ENCODE measurements around the gene GABARAP. TPM values are rescaled to one million over a fixed set of nuclear protein-coding genes. Genes with fewer than 3 reads are reported as not detected.
A peak's percentile ranks its signal among the peaks of the same experiment; 100 is the strongest.

Gene GABARAP
- 100 to 1,000 TPM; 256 to 279 TPM for total RNA-seq

- Mint-ChIP-seq H3K27ac (peak within 1 kb of the TSS; percentile 93), H3K27me3 (no peaks in the 10 kb centered on the region), H3K9me3 (no peaks in the 10 kb centered on the region), H3K36me3 (ENCODE audit: low read depth) (peaks cover 54% of the 10 kb centered on the region), H3K4me1 (peaks cover 48% of the 10 kb centered on the region), H3K4me3 (peak within 1 kb of the TSS; percentile 87)
- DNase-seq: peak; percentile 93
- ChIA-PET POLR2A (interaction anchor here (1.0 kb wide), 1 partner anchor 21 kb away, joined by 3 read pairs; no protein-coding TSS in a partner anchor), CTCF (interaction anchor here (0.5 to 3.3 kb wide), 7 partner anchors 9 to 1872 kb away, joined by 3 to 20 read pairs (median 5); partner anchors contain the start of genes ACADVL, CTDNEP1, DLG4 and ELP5)
Observed at GRCh38 chr17:7241783-7242716, at the start of gene GABARAP. Gene GABARAP (minus strand): TSS chr17:7242449. CDS start chr17:7242330, 119 bp downstream.

GRCh38 chr17:7290685-7291084 is 48.4 kb upstream of the GABARAP start:
- Mint-ChIP-seq H3K9me3 (no peaks in the 10 kb centered on the region), H3K4me3 (no peak overlapping the region), H3K27me3 (peaks cover 59% of the 10 kb centered on the region), H3K36me3 (ENCODE audit: low read depth) (no peaks in the 10 kb centered on the region), H3K27ac (no peak overlapping the region), H3K4me1 (peaks cover 15% of the 10 kb centered on the region)
- ChIA-PET CTCF (interaction anchor here (1.0 to 2.1 kb wide), 3 partner anchors 14 to 70 kb away, joined by 3 to 11 read pairs (median 3); no protein-coding TSS in a partner anchor), POLR2A (no interaction called here)
- DNase-seq: no peak

GRCh38 chr17:7290166-7290565 is 47.9 kb upstream of the GABARAP start:
- POLR2A ChIA-PET: no interaction called here
- Mint-ChIP-seq H3K36me3 (ENCODE audit: low read depth) (no peaks in the 10 kb centered on the region), H3K27me3 (peaks cover 60% of the 10 kb centered on the region), H3K4me1 (peaks cover 11% of the 10 kb centered on the region), H3K9me3 (no peaks in the 10 kb centered on the region), H3K4me3 (no peak overlapping the region), H3K27ac (no peak overlapping the region)
- no peak for DNase-seq
- CTCF ChIA-PET: interaction anchor here (1.4 kb wide), 1 partner anchor 70 kb away, joined by 3 read pairs; no protein-coding TSS in a partner anchor

- CTCF ChIA-PET: interaction anchor here (1.4 kb wide), 1 partner anchor 69 kb away, joined by 3 read pairs; no protein-coding TSS in a partner anchor
Observed at GRCh38 chr17:7289256-7290032, 47.2 kb upstream of the GABARAP start.

GRCh38 chr17:7285679-7286078 is 43.4 kb upstream of the GABARAP start:
- Mint-ChIP-seq H3K36me3 (ENCODE audit: low read depth) (no peaks in the 10 kb centered on the region), H3K4me3 (no peak overlapping the region), H3K4me1 (peaks cover 11% of the 10 kb centered on the region), H3K27ac (no peak overlapping the region), H3K9me3 (no peaks in the 10 kb centered on the region), H3K27me3 (peaks cover 48% of the 10 kb centered on the region)
- CTCF ChIA-PET: interaction anchor here (0.7 to 3.4 kb wide), 5 partner anchors 11 to 49 kb away, joined by 3 to 26 read pairs (median 4); no protein-coding TSS in a partner anchor
- POLR2A ChIA-PET: no interaction called here
- no peak for DNase-seq

More at GRCh38 chr17:7289256-7290032, 47.2 kb upstream of the GABARAP start:
- Mint-ChIP-seq H3K36me3 (ENCODE audit: low read depth) (no peaks in the 10 kb centered on the region), H3K4me1 (peaks cover 7% of the 10 kb centered on the region), H3K27me3 (peaks cover 56% of the 10 kb centered on the region), H3K9me3 (no peaks in the 10 kb centered on the region), H3K27ac (no peak overlapping the region), H3K4me3 (no peak overlapping the region)
- no peak for DNase-seq
- POLR2A ChIA-PET: interaction anchor here (0.6 kb wide), 1 partner anchor 15 kb away, joined by 3 read pairs; no protein-coding TSS in a partner anchor

GRCh38 chr17:7284911-7285310 is 42.7 kb upstream of the GABARAP start:
- Mint-ChIP-seq H3K27me3 (peaks cover 45% of the 10 kb centered on the region), H3K4me3 (no peak overlapping the region), H3K27ac (no peak overlapping the region), H3K36me3 (ENCODE audit: low read depth) (no peaks in the 10 kb centered on the region), H3K9me3 (no peaks in the 10 kb centered on the region), H3K4me1 (peaks cover 19% of the 10 kb centered on the region)
- CTCF ChIA-PET: interaction anchor here (1.1 to 3.4 kb wide), 3 partner anchors 11 to 21 kb away, joined by 3 to 26 read pairs (median 3); no protein-coding TSS in a partner anchor
- POLR2A ChIA-PET: no interaction called here
- DNase-seq: no peak

GRCh38 chr17:7283471-7284216 is 41.4 kb upstream of the GABARAP start:
- Mint-ChIP-seq H3K27me3 (peaks cover 45% of the 10 kb centered on the region), H3K9me3 (no peaks in the 10 kb centered on the region), H3K27ac (no peak overlapping the region), H3K4me1 (peaks cover 19% of the 10 kb centered on the region), H3K36me3 (ENCODE audit: low read depth) (no peaks in the 10 kb centered on the region), H3K4me3 (no peak overlapping the region)
- ChIA-PET CTCF (interaction anchor here (0.6 to 3.4 kb wide), 7 partner anchors 10 to 405 kb away, joined by 3 to 26 read pairs (median 4); partner anchors contain the start of genes ACADVL, DLG4 and WRAP53), POLR2A (no interaction called here)
- DNase-seq: no peak

GRCh38 chr17:7282752-7283321 is 40.6 kb upstream of the GABARAP start:
- CTCF ChIA-PET: interaction anchor here (0.6 to 2.6 kb wide), 10 partner anchors 9 to 1297 kb away, joined by 3 to 20 read pairs (median 4); partner anchors contain the start of genes ACADVL, DLG4, TMEM102 and WRAP53
- no peaks in the 10 kb centered on the region for H3K36me3 Mint-ChIP-seq (ENCODE audit: low read depth)
- DNase-seq: no peak
- POLR2A ChIA-PET: no interaction called here
- H3K4me1 Mint-ChIP-seq: peaks cover 19% of the 10 kb centered on the region
- H3K27me3 Mint-ChIP-seq: peaks cover 39% of the 10 kb centered on the region
- H3K4me3 Mint-ChIP-seq: no peak overlapping the region
- no peak overlapping the region for H3K27ac Mint-ChIP-seq
- H3K9me3 Mint-ChIP-seq: no peaks in the 10 kb centered on the region

- Mint-ChIP-seq H3K36me3 (ENCODE audit: low read depth) (no peaks in the 10 kb centered on the region), H3K4me3 (peak overlapping the region; percentile 52), H3K27ac (no peak overlapping the region), H3K4me1 (peaks cover 19% of the 10 kb centered on the region), H3K27me3 (peaks cover 32% of the 10 kb centered on the region), H3K9me3 (no peaks in the 10 kb centered on the region)
- ChIA-PET POLR2A (no interaction called here), CTCF (interaction anchor here (0.6 to 2.6 kb wide), 10 partner anchors 9 to 1297 kb away, joined by 3 to 20 read pairs (median 4); partner anchors contain the start of genes ACADVL, DLG4 and TMEM102)
- DNase-seq: no peak
Observed at GRCh38 chr17:7281953-7282751, 39.9 kb upstream of the GABARAP start.

GRCh38 chr17:7281074-7281952 is 39.1 kb upstream of the GABARAP start, which contains the start of gene SLC2A4:
Gene SLC2A4 (plus strand): TSS chr17:7281718. CDS start chr17:7281935, 217 bp downstream.
- peaks cover 26% of the 10 kb centered on the region for H3K27me3 Mint-ChIP-seq
- peak; percentile 83 for DNase-seq
- H3K36me3 Mint-ChIP-seq (ENCODE audit: low read depth): no peaks in the 10 kb centered on the region
- ChIA-PET POLR2A (no interaction called here), CTCF (interaction anchor here (0.7 to 2.6 kb wide), 6 partner anchors 11 to 36 kb away, joined by 3 to 20 read pairs (median 4); no protein-coding TSS in a partner anchor)
- no peaks in the 10 kb centered on the region for H3K9me3 Mint-ChIP-seq
- no peak within 1 kb of the TSS for H3K27ac Mint-ChIP-seq
- H3K4me3 Mint-ChIP-seq: peak within 1 kb of the TSS; percentile 57
- H3K4me1 Mint-ChIP-seq: peaks cover 19% of the 10 kb centered on the region

All from activated CD4-positive, alpha-beta T cell treated with anti-CD3 and anti-CD28 coated beads, Interleukin-2, amount 10 ng/mL, durations not matched to agents 7 days and 5 days (primary cell).